GM18909 (cell line): ENCODE results near the gene ADCY9.
"Not testable (repeated sequence)": the region's sequence is repeated elsewhere in the genome, so short reads cannot be mapped to it uniquely, and the experiment has no call there.

Experiments
- ATAC-seq: cut with Tn5 transposase; IDR thresholded peaks from one replicate; pipeline ENCODE4 v1.9.1; 2021; ENCODE audit warnings: mild to moderate bottlenecking; ENCODE audit not compliant: unreplicated experiment, poor library complexity

Gene ADCY9

GRCh38 chr16:3937066-3937875 lies 179.0 kb downstream of the ADCY9 start:
- no peak for ATAC-seq

- ATAC-seq, result no peak
Measured at GRCh38 chr16:3935921-3936320, 180.3 kb downstream of the ADCY9 start.

DNA sequence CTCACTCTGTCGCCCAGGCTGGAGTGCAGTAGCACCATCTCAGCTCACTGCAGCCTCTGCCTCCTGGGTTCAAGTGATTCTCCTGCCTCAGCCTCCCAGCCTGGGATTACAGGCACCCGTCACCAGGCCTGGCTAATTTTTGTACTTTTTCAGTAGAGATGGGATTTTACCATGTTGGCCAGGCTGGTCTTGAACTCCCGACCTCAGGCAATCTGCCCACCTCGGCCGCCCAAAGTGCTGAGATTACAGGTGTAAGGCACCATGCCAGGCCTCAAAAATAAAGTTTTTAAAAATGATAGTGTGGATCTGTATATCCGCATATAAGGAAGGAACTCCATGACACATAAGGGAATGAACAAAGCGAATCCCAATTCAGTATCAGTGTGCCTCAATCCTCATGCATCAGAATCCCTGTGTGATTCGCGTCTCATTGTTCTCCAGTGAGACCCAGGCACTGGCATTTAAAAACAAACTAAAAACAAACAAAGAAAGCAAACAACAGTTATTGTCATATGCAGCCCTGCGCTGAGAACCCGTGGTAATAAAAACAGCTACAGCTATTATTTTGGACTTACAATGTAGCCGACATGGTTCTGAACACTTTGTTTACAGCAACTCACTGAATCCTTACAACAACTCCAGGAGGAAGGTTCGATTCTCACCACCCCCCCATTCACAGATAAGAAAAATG lies 181.6 kb downstream of the ADCY9 start:
- no peak for ATAC-seq

DNA sequence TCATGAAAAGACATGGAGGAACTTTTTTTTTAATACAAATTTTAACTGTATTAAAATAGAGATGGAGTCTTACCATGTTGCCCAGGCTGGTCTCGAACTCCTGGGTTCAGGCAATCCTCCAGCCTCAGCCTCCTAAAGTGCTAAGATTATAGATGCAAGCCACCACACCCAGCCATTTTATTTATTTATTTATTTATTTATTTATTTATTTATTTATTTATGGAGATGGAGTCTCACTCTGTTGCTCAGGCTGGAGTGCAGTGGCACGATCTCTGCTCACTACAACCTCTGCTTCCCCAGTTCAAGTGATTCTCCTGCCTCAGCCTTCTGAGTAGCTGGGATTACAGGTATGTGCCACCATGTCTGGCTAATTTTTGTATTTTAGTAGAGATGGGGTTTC lies 189.1 kb downstream of the ADCY9 start:
- not testable (repeated sequence) for ATAC-seq

DNA sequence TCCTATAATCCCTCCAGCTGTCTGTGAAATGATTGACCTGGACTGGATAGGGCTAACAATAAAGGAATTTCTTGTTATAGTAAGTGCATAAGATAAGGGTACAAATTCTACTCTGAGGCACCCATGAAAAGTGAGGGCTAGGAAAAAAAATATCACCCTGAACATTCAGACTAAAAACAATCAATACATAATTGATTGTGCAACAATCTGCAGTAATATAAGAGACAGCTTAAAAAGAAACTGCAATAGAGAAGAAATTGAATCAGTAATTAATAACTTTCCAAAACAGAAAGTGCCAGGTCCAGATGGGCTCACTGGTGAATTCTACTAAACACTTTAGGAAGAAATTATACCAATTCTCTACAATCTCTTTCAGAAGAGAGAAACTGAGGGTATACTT lies 191.5 kb downstream of the ADCY9 start:
- no peak for ATAC-seq

- ATAC-seq, result no peak
Measured at GRCh38 chr16:3922241-3922640, 194.0 kb downstream of the ADCY9 start.

GRCh38 chr16:3920206-3920605 lies 196.0 kb downstream of the ADCY9 start:
- ATAC-seq, result no peak

GRCh38 chr16:3919413-3919812 lies 196.8 kb downstream of the ADCY9 start:
- ATAC-seq, result no peak

- ATAC-seq, result no peak
Measured at GRCh38 chr16:3915426-3916260, 200.6 kb downstream of the ADCY9 start.

DNA sequence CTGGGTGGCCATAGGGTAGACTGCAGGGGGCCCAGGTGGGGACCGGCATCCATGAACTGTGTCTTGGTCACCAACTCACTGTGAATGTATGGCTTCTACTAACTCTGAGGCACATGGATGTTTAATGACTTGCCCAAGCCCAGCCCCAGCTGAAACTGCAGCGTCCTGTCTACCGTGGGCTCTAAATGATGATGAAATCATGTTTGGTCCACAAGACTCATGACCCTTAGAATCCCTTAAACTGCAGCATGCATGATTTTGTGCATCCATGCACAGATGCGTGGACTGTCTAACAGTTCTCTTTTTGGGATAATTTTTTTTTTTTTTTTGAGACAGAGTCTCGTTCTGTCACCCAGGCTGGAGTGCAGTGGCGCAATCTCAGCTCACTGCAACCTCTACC lies 203.3 kb downstream of the ADCY9 start:
- no peak for ATAC-seq
